Right lobe of liver (tissue), 4 donors: ENCODE data around the gene PTCRA.
A peak's percentile ranks its signal among the peaks of the same experiment; 100 is the strongest.

ENCODE experiments used
- CTCF ChIP-seq, 4 donors: fragments of 200-600 bp in 3 of 4; fragments of 450-650 bp in 1 of 4; IDR thresholded peaks; one replicate each; pipeline versions ENCODE4 v1.5.1 to v1.8.0; 2016 to 2022; ENCODE audit warnings: antibody characterized with exemption in 4 of 4, mild to moderate bottlenecking in 2 of 4
- POLR2A ChIP-seq: fragments of 450-650 bp; IDR thresholded peaks from one replicate; pipeline ENCODE4 v1.6.1; 2017; ENCODE audit warnings: antibody characterized with exemption, mild to moderate bottlenecking
- donor health status: DM: no; HTN: no; CAD: no.
- donor health status: DM: no; HTN: no; CAD: no.
- donor health status: DM: no; HTN: yes; CAD: no.

- TF ChIP-seq CTCF (IDR thresholded peaks at IDR 0.05) (peak in 1 of 4 donors; percentile 5), POLR2A (peak; percentile 66)
Observed at GRCh38 chr6:42879372-42880239, 36.2 kb upstream of the PTCRA start, which contains the start of gene RPL7L1.
